Subcutaneous abdominal adipose tissue (tissue), 5 donors: ENCODE data around the gene NFIB.

Experiments used
- H3K27ac ChIP-seq: one replicate; pipeline ENCODE4 v1.7.0; 2013; ENCODE audit warnings: low read depth, mild to moderate bottlenecking, inconsistent platforms, low read length, moderate library complexity
- H3K27me3 ChIP-seq, 5 donors: one replicate each; pipeline ENCODE4 v1.7.0; 2013; ENCODE audit warnings: low read length in 5 of 5, inconsistent platforms in 1 of 5; ENCODE audit not compliant: control insufficient read depth in 5 of 5, insufficient read depth in 4 of 5
- H3K36me3 ChIP-seq, 5 donors: one replicate each; pipeline ENCODE4 v1.7.0; 2013; ENCODE audit warnings: low read length in 5 of 5; ENCODE audit not compliant: control insufficient read depth in 5 of 5, insufficient read depth in 5 of 5
- H3K4me1 ChIP-seq, 5 donors: one replicate each; pipeline ENCODE4 v1.7.0; 2013; ENCODE audit warnings: low read length in 5 of 5, mild to moderate bottlenecking in 3 of 5, moderate library complexity in 1 of 5; ENCODE audit not compliant: control insufficient read depth in 5 of 5, insufficient read depth in 5 of 5
- H3K4me3 ChIP-seq, 5 donors: one replicate each; pipeline ENCODE4 v1.7.0; 2013; ENCODE audit warnings: low read length in 5 of 5, low read depth in 1 of 5
- H3K9ac ChIP-seq, 5 donors: one replicate each; pipeline ENCODE4 v1.7.0; 2013; ENCODE audit warnings: low read length in 5 of 5, mild to moderate bottlenecking in 4 of 5, moderate library complexity in 3 of 5
- H3K9me3 ChIP-seq, 5 donors: one replicate each; pipeline ENCODE4 v1.7.0; 2013; ENCODE audit warnings: low read length in 5 of 5; ENCODE audit not compliant: control insufficient read depth in 5 of 5
- donor health status: healthy.
- donor health status: healthy.
- donor health status: healthy.
- donor health status: healthy.
- donor health status: healthy.

Gene NFIB

GRCh38 chr9:14321517-14322130 is 7.7 kb upstream of the NFIB start:
- peaks cover 5 to 72% (median 62%) of the 10 kb centered on the region in 5 donors for H3K4me1 ChIP-seq
- H3K9me3 ChIP-seq, result no peaks in the 10 kb centered on the region
- peak overlapping the region; percentile 92 for H3K27ac ChIP-seq
- H3K36me3 ChIP-seq, result no peaks in the 10 kb centered on the region
- H3K4me3 ChIP-seq, result peak overlapping the region; percentile 64 to 87 (median 80)
- H3K9ac ChIP-seq, result peak overlapping the region; percentile 75 to 97 (median 83)
- no peaks in the 10 kb centered on the region for H3K27me3 ChIP-seq

GRCh38 chr9:14320271-14321181 is 6.6 kb upstream of the NFIB start:
- peaks cover 5 to 73% (median 67%) of the 10 kb centered on the region in 5 donors for H3K4me1 ChIP-seq
- H3K36me3 ChIP-seq, result no peaks in the 10 kb centered on the region
- H3K9me3 ChIP-seq, result no peaks in the 10 kb centered on the region
- H3K9ac ChIP-seq, result peak overlapping the region; percentile 75 to 97 (median 83)
- no peaks in the 10 kb centered on the region for H3K27me3 ChIP-seq
- H3K27ac ChIP-seq, result peak overlapping the region; percentile 92
- peak overlapping the region; percentile 64 to 87 (median 80) for H3K4me3 ChIP-seq

DNA sequence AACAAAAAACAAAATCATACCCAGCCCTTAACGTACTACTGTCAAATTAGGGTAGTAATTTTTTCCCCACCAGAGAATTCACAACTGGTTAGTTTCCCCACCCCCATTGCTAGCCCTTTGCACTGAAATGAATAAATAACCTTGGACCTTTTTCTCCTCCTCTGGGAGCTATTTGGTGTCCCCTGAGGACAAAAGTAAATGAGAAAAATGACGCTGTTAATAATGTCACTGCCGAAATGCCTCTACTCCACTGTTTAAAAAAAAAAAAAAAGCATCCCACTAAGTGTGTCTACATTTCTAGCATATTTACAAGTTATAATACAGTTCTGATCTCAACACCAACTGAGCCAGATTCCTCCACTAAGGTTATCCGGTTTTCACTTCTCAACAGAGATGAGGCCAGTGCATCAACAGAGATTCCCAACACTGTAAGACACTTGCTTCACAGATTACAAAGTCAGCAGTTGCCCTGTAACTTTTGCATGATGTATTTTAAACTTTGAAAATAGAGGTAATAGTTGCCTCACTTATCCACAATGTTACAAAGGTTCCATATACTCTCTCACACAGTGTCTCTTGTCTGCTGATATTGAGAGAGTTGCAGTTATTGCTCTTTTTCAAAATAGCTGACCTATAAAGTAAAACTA is 5.1 kb upstream of the NFIB start:
- H3K9ac ChIP-seq, result peak overlapping the region in 3 of 5 donors; percentile 42 to 55 (median 52)
- no peak overlapping the region for H3K4me3 ChIP-seq

DNA sequence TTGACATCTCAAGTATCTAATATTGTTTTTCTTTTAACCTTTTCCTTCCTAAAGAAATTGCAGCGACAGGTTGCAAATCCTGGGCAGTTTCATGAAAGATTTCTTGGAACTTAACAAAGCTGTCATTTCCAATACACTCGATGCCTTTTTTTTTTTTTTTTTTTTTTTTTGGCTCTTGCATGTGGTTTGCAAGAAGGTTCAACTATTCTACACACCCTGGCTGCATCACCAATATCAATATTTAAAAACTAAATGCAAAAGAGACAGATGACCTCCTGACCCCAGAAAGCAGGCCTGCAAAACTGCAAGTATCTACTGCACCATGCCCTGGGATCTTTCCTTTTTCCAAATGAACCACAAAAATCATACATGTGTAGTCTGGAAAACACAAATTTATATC is 4.4 kb upstream of the NFIB start:
- peak overlapping the region in 3 of 5 donors; percentile 42 to 55 (median 49) for H3K9ac ChIP-seq
- H3K27me3 ChIP-seq, result no peaks in the 10 kb centered on the region
- no peaks in the 10 kb centered on the region for H3K36me3 ChIP-seq
- peak overlapping the region in 1 of 5 donors; percentile 77 for H3K4me3 ChIP-seq
- peak overlapping the region; percentile 92 for H3K27ac ChIP-seq
- H3K4me1 ChIP-seq, result peaks cover 5 to 76% (median 62%) of the 10 kb centered on the region in 5 donors
- H3K9me3 ChIP-seq, result no peaks in the 10 kb centered on the region

More for the DNA sequence above, 5.1 kb upstream of the NFIB start:
- Histone ChIP-seq H3K36me3 (no peaks in the 10 kb centered on the region), H3K27ac (peak overlapping the region; percentile 92), H3K27me3 (no peaks in the 10 kb centered on the region), H3K4me1 (peaks cover 5 to 73% (median 64%) of the 10 kb centered on the region in 5 donors), H3K9me3 (no peaks in the 10 kb centered on the region)

- peak overlapping the region; percentile 92 for H3K27ac ChIP-seq
- no peaks in the 10 kb centered on the region for H3K9me3 ChIP-seq
- peak overlapping the region in 2 of 5 donors; percentile 49 to 78 for H3K9ac ChIP-seq
- peaks cover 5 to 77% (median 62%) of the 10 kb centered on the region in 5 donors for H3K4me1 ChIP-seq
- H3K27me3 ChIP-seq, result no peaks in the 10 kb centered on the region
- H3K4me3 ChIP-seq, result peak overlapping the region in 3 of 5 donors; percentile 28 to 77 (median 39)
- no peaks in the 10 kb centered on the region for H3K36me3 ChIP-seq
These were observed 3.9 kb upstream of the NFIB start for GRCh38 chr9:14317667-14318320.

DNA sequence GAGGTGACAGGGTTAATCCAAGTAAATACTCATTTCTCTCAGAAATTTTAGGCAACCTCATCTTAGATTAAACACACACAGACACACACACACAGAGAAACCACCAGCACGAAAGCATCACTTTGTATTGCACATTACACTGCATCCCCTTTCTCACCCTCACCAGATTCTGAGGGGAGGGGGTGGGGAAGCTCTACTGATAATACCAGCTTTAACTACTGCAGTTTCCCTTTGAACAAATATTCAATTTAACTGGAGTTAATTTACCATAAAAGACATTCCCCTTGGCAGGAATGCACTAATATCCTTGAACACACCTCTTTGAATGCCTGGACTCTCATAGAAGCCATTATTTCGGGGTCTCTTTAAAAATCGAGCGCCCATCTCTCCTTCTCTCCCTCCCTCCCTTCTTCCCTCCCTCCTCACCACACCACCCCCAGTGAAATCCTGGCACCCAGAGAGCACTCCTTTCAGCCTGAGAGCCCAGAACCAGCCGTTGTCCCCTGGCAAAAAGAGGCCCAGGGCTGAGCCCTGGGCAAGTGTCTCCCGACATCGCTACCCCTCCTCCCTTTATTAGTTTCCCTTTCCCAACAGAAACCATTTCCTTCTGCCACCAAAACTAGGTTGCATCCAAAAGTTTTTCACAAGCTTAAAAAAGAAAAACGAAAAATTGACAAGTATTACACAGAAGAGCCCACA is 2.8 kb upstream of the NFIB start:
- H3K9ac ChIP-seq, result peak overlapping the region; percentile 31 to 80 (median 49)
- H3K4me3 ChIP-seq, result peak overlapping the region; percentile 26 to 95 (median 77)
- peaks cover 5 to 70% (median 60%) of the 10 kb centered on the region in 5 donors for H3K4me1 ChIP-seq
- no peaks in the 10 kb centered on the region for H3K27me3 ChIP-seq
- no peaks in the 10 kb centered on the region for H3K9me3 ChIP-seq
- no peaks in the 10 kb centered on the region for H3K36me3 ChIP-seq
- peak overlapping the region; percentile 92 for H3K27ac ChIP-seq

- peak overlapping the region; percentile 92 for H3K27ac ChIP-seq
- no peaks in the 10 kb centered on the region for H3K27me3 ChIP-seq
- H3K36me3 ChIP-seq, result no peaks in the 10 kb centered on the region
- peak overlapping the region; percentile 40 to 80 (median 68) for H3K9ac ChIP-seq
- H3K4me3 ChIP-seq, result peak overlapping the region; percentile 55 to 95 (median 84)
- H3K4me1 ChIP-seq, result peaks cover 5 to 67% (median 53%) of the 10 kb centered on the region in 5 donors
- H3K9me3 ChIP-seq, result no peaks in the 10 kb centered on the region
These were observed 2.1 kb upstream of the NFIB start for GRCh38 chr9:14315875-14316601.

GRCh38 chr9:14314929-14315874 is 1.3 kb upstream of the NFIB start:
- Histone ChIP-seq H3K27ac (peak overlapping the region; percentile 94), H3K36me3 (no peaks in the 10 kb centered on the region), H3K4me1 (peaks cover 5 to 67% (median 51%) of the 10 kb centered on the region in 5 donors), H3K9ac (peak overlapping the region in 4 of 5 donors; percentile 68 to 95 (median 85)), H3K4me3 (peak overlapping the region; percentile 71 to 95 (median 84)), H3K9me3 (no peaks in the 10 kb centered on the region), H3K27me3 (no peaks in the 10 kb centered on the region)
